ENCODE measurements around the gene EPHA5. TPM values are rescaled to one million over a fixed set of nuclear protein-coding genes. Genes with fewer than 3 reads are reported as not detected.

EPHA5 gene
- total RNA-seq, 6 experiments from 2014 or later = not detected

- no peak for DNase-seq
- no peaks in the 10 kb centered on the region for H3K36me3 Mint-ChIP-seq (ENCODE audit: low read depth)
These were observed 303.0 kb downstream of the EPHA5 start for GRCh38 chr4:65367306-65367705.

GRCh38 chr4:65358914-65359313 is 311.4 kb downstream of the EPHA5 start:
- Mint-ChIP-seq H3K27ac (no peak overlapping the region), H3K4me1 (ENCODE audit: low read depth) (no peaks in the 10 kb centered on the region), H3K4me3 (no peak overlapping the region)

More at GRCh38 chr4:65367306-65367705, 303.0 kb downstream of the EPHA5 start:
- no peak overlapping the region for H3K4me3 Mint-ChIP-seq
- H3K4me1 Mint-ChIP-seq (ENCODE audit: low read depth) = no peaks in the 10 kb centered on the region
- no peaks in the 10 kb centered on the region for H3K27me3 Mint-ChIP-seq (ENCODE audit: insufficient read depth)
- H3K9me3 Mint-ChIP-seq = peaks cover 21% of the 10 kb centered on the region
- TF ChIP-seq CTCF (IDR thresholded peaks at IDR 0.05) = no peak
- no peak overlapping the region for H3K27ac Mint-ChIP-seq

GRCh38 chr4:65353098-65353497 is 317.2 kb downstream of the EPHA5 start:
- H3K4me3 Mint-ChIP-seq = no peak overlapping the region

More at GRCh38 chr4:65358914-65359313, 311.4 kb downstream of the EPHA5 start:
- DNase-seq = no peak
- Mint-ChIP-seq H3K27me3 (ENCODE audit: insufficient read depth) (no peaks in the 10 kb centered on the region), H3K9me3 (peaks cover 18% of the 10 kb centered on the region), H3K36me3 (ENCODE audit: low read depth) (no peaks in the 10 kb centered on the region)
- TF ChIP-seq CTCF (IDR thresholded peaks at IDR 0.05) = no peak

GRCh38 chr4:65344278-65344825 is 325.9 kb downstream of the EPHA5 start:
- DNase-seq = no peak
- Mint-ChIP-seq H3K4me3 (no peak overlapping the region), H3K27ac (no peak overlapping the region), H3K36me3 (ENCODE audit: low read depth) (no peaks in the 10 kb centered on the region), H3K9me3 (peaks cover 20% of the 10 kb centered on the region), H3K4me1 (ENCODE audit: low read depth) (no peaks in the 10 kb centered on the region), H3K27me3 (ENCODE audit: insufficient read depth) (no peaks in the 10 kb centered on the region)
- no peak for TF ChIP-seq CTCF (IDR thresholded peaks at IDR 0.05)

More at GRCh38 chr4:65353098-65353497, 317.2 kb downstream of the EPHA5 start:
- H3K36me3 Mint-ChIP-seq (ENCODE audit: low read depth) = no peaks in the 10 kb centered on the region
- peaks cover 15% of the 10 kb centered on the region for H3K9me3 Mint-ChIP-seq
- H3K27me3 Mint-ChIP-seq (ENCODE audit: insufficient read depth) = no peaks in the 10 kb centered on the region
- H3K4me1 Mint-ChIP-seq (ENCODE audit: low read depth) = no peaks in the 10 kb centered on the region
- no peak for DNase-seq
- H3K27ac Mint-ChIP-seq = no peak overlapping the region
- no peak for TF ChIP-seq CTCF (IDR thresholded peaks at IDR 0.05)

GRCh38 chr4:65343342-65343741 is 326.9 kb downstream of the EPHA5 start:
- Mint-ChIP-seq H3K4me1 (ENCODE audit: low read depth) (no peaks in the 10 kb centered on the region), H3K27ac (no peak overlapping the region), H3K36me3 (ENCODE audit: low read depth) (no peaks in the 10 kb centered on the region), H3K27me3 (ENCODE audit: insufficient read depth) (no peaks in the 10 kb centered on the region), H3K4me3 (no peak overlapping the region), H3K9me3 (peaks cover 20% of the 10 kb centered on the region)
- TF ChIP-seq CTCF (IDR thresholded peaks at IDR 0.05) = no peak
- DNase-seq = no peak
